ENCODE results near the gene COMT.

DNA sequence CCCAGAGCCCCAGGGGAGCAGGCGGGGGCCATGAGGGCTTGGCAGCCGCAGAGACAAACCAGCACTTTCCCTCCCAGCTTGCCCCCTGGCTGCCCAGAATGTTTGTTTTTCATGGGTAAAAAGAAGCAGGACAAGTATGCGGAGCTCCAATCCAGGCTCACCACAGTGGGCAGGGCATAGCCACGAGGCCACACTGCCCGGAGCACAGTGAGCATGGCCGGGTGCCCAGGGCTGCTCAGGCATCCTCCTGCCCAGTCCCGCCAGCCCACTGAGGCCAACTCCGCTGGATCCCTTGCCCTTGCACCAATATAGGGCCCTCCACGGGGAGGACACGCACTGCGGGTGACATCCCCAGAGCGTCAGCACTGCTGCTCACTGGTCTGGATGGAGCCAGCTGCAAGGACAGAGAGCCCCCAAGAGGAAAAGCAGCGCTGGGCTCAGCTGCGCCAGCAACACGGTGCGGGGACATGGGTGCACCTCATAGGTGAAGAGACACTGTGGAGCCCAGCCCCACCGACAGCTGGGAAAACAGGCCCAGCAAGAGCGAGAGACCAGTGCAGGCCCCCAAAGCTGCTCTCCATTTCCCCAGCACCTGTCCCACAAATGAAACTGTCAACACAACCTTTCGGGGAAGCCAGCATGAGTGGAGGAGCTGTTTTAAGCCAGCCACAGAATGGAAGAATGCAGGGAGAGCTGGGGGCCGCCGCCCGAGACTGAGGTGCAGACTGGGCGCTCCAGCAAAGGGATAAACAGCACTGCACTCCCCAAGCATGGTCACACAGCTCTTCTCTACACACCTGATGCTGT is 50.3 kb downstream of the COMT start:
- TF ChIP-seq, protein P1, sequence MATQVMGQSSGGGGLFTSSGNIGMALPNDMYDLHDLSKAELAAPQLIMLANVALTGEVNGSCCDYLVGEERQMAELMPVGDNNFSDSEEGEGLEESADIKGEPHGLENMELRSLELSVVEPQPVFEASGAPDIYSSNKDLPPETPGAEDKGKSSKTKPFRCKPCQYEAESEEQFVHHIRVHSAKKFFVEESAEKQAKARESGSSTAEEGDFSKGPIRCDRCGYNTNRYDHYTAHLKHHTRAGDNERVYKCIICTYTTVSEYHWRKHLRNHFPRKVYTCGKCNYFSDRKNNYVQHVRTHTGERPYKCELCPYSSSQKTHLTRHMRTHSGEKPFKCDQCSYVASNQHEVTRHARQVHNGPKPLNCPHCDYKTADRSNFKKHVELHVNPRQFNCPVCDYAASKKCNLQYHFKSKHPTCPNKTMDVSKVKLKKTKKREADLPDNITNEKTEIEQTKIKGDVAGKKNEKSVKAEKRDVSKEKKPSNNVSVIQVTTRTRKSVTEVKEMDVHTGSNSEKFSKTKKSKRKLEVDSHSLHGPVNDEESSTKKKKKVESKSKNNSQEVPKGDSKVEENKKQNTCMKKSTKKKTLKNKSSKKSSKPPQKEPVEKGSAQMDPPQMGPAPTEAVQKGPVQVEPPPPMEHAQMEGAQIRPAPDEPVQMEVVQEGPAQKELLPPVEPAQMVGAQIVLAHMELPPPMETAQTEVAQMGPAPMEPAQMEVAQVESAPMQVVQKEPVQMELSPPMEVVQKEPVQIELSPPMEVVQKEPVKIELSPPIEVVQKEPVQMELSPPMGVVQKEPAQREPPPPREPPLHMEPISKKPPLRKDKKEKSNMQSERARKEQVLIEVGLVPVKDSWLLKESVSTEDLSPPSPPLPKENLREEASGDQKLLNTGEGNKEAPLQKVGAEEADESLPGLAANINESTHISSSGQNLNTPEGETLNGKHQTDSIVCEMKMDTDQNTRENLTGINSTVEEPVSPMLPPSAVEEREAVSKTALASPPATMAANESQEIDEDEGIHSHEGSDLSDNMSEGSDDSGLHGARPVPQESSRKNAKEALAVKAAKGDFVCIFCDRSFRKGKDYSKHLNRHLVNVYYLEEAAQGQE (IDR thresholded peaks at IDR 0.05; ENCODE audit: insufficient replicate concordance, low read depth): no peak
- no peak for TF ChIP-seq GABPA (IDR thresholded peaks at IDR 0.05; ENCODE audit: low read depth)

Data from HL-60 (cell line).